HG03097 (cell line): ENCODE results near the gene BTNL2.

Experiments used
- ATAC-seq: cut with Tn5 transposase; IDR thresholded peaks from one replicate; pipeline ENCODE4 v1.9.1; 2021; ENCODE audit not compliant: unreplicated experiment, low FRiP score

Gene BTNL2

GRCh38 chr6:32416036-32416435 lies 9.1 kb upstream of the BTNL2 start:
- no peak for ATAC-seq

GRCh38 chr6:32415521-32416019 lies 8.6 kb upstream of the BTNL2 start:
- ATAC-seq = no peak

- ATAC-seq = no peak
Observed at GRCh38 chr6:32413427-32414047, 6.6 kb upstream of the BTNL2 start.

- ATAC-seq = no peak
Observed at GRCh38 chr6:32411566-32412327, 4.8 kb upstream of the BTNL2 start.

GRCh38 chr6:32410906-32411305 lies 3.9 kb upstream of the BTNL2 start:
- no peak for ATAC-seq

- ATAC-seq = no peak
Observed at GRCh38 chr6:32406197-32406596, 784 bp downstream of the BTNL2 start.

GRCh38 chr6:32405656-32406055 lies 1.3 kb downstream of the BTNL2 start:
- ATAC-seq = no peak

GRCh38 chr6:32402812-32403211 lies 4.2 kb downstream of the BTNL2 start:
- ATAC-seq = no peak

GRCh38 chr6:32401284-32401963 lies 5.6 kb downstream of the BTNL2 start:
- ATAC-seq = no peak

- ATAC-seq = no peak
Observed at GRCh38 chr6:32397252-32397920, 9.6 kb downstream of the BTNL2 start.

GRCh38 chr6:32396028-32396427 lies 11.0 kb downstream of the BTNL2 start:
- ATAC-seq = no peak

GRCh38 chr6:32393665-32394420 lies 13.1 kb downstream of the BTNL2 start:
- ATAC-seq = no peak

GRCh38 chr6:32391505-32391904 lies 15.5 kb downstream of the BTNL2 start:
- no peak for ATAC-seq

GRCh38 chr6:32387589-32388340 lies 19.2 kb downstream of the BTNL2 start:
- ATAC-seq = no peak

- no peak for ATAC-seq
Observed at GRCh38 chr6:32386040-32386439, 20.9 kb downstream of the BTNL2 start.

- no peak for ATAC-seq
Observed at GRCh38 chr6:32382757-32383420, 24.1 kb downstream of the BTNL2 start.

- no peak for ATAC-seq
Observed at GRCh38 chr6:32379545-32379944, 27.4 kb downstream of the BTNL2 start.

GRCh38 chr6:32375739-32376529 lies 31.0 kb downstream of the BTNL2 start:
- ATAC-seq = no peak
